KOPT-K1 (cell line): Measurements from ENCODE around the gene RNASE4.
"Not testable (repeated sequence)": the region's sequence is repeated elsewhere in the genome, so short reads cannot be mapped to it uniquely, and the experiment has no call there.

Experiments used
- H3K27ac ChIP-seq: fragments of 200-600 bp; sonication (generic); 2 replicates; pipeline ENCODE4 v1.5.1; 2016; ENCODE audit warnings: antibody characterized with exemption, mild to moderate bottlenecking, low read depth, low read length; ENCODE audit not compliant: poor library complexity, severe bottlenecking
- H3K36me3 ChIP-seq: fragments of 200-600 bp; sonication (generic); 2 replicates; pipeline ENCODE4 v1.5.1; 2017; ENCODE audit warnings: antibody characterized with exemption, mild to moderate bottlenecking, low read length, moderate library complexity; ENCODE audit not compliant: insufficient read depth
- H3K9me3 ChIP-seq: fragments of 200-600 bp; sonication (generic); 2 replicates; pipeline ENCODE4 v1.5.1; 2017; ENCODE audit warnings: antibody characterized with exemption, low read length, mild to moderate bottlenecking; ENCODE audit not compliant: insufficient read depth, poor library complexity, severe bottlenecking

Gene RNASE4

GRCh38 chr14:20707622-20708021, 23.3 kb downstream of the RNASE4 start:
- Histone ChIP-seq H3K9me3 (peaks cover 5% of the 10 kb centered on the region), H3K27ac (no peak overlapping the region), H3K36me3 (no peaks in the 10 kb centered on the region)

- Histone ChIP-seq H3K9me3 (peaks cover 5% of the 10 kb centered on the region), H3K27ac (no peak overlapping the region), H3K36me3 (no peaks in the 10 kb centered on the region)
Measured at GRCh38 chr14:20711261-20711660, 26.9 kb downstream of the RNASE4 start.

GRCh38 chr14:20711685-20712084, 27.3 kb downstream of the RNASE4 start:
- Histone ChIP-seq H3K36me3 (no peaks in the 10 kb centered on the region), H3K27ac (no peak overlapping the region), H3K9me3 (peaks cover 1% of the 10 kb centered on the region)

- H3K27ac ChIP-seq: no peak overlapping the region
- no peaks in the 10 kb centered on the region for H3K9me3 ChIP-seq
- H3K36me3 ChIP-seq: no peaks in the 10 kb centered on the region
Measured at GRCh38 chr14:20712904-20713303, 28.5 kb downstream of the RNASE4 start.

DNA sequence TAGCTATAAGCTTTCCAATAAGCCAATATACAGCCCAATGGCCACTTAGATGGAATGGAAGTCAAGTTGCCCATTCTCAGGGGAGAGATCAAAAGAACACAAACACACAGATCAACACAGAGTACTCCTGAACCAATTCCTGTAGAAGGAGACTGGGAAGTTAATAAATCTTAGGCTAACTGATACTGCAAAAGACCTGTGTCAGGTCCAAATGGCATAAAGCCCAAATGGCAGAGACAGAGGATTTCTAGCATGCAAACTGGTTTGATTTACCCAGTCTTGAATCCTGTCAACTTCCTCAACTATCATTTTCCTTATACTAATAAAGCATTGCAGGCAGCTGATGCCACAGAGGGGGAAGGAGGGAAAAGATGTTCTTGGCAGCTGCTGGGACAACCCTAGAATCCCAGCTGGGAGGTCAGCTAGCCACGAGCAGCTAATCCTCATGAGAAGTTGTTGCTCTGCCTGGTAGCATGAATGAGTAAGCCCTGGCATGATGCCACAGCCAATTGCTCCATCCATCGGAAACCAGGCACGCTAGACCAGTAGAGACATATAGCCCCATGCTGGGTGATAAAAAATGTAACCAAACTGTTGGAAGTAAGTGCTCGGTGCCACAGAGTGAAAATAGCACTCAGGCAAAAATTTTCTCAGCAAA, 30.4 kb downstream of the RNASE4 start:
- Histone ChIP-seq H3K27ac (no peak overlapping the region), H3K9me3 (no peaks in the 10 kb centered on the region), H3K36me3 (no peaks in the 10 kb centered on the region)

DNA sequence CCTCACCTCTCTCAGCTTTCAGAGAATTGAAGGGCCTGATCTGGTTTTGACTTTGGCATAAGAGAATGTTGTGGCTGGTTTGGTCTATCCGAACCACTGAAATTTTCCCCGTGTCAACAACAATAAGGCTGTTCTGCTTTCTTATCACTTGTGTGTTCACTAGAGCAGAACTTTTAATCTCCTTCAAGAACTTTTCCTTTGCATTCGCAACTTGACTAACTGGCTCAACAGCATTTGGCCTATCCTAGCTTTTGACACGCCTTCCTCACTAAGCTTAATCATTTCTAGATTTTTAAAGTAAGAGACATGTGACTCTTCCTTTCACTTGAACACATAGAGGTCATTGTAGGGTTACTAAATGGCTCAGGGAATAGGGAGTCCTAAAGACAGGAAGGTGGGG, 35.4 kb downstream of the RNASE4 start:
- Histone ChIP-seq H3K9me3 (no peaks in the 10 kb centered on the region), H3K36me3 (no peaks in the 10 kb centered on the region), H3K27ac (no peak overlapping the region)

DNA sequence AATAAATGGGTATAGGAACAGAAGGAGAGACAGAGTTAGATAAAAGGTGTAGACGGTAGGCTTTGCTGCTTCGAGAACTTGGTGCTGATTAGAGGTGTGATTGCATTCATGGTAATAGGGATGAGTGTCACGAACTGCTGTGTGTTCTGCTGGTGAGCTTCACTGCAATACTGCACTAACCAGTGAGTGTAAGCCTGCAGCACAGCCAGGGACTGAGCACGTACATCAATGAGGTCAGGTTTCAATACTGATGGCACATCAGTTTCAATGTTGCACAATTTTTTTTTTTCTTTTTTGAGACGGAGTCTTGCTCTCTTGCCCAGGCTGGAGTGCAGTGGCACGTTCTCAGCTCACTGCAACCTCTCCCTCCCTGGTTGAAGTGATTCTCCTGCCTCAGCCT, 36.4 kb downstream of the RNASE4 start:
- Histone ChIP-seq H3K9me3 (no peaks in the 10 kb centered on the region), H3K27ac (no peak overlapping the region), H3K36me3 (no peaks in the 10 kb centered on the region)

DNA sequence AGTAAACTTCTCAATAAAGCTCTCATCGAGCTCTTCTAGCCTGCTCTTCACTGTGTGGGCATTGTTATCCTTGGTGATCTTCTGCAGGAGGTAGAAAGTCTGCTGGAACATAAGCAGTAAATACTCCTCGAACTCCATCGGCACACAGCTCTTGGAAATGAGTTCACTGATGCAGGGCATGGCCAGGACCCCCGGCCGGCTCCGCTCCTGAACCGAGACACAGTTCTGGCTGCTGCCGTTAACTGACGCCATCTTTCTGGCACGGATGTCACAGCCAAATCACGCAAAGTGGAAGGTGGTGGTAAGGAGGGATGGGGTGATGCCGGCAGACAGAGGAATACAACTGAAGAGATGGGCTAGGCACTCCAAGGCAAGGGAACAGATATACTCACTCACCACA, 37.7 kb downstream of the RNASE4 start:
- no peaks in the 10 kb centered on the region for H3K36me3 ChIP-seq
- H3K27ac ChIP-seq: no peak overlapping the region
- H3K9me3 ChIP-seq: no peaks in the 10 kb centered on the region

GRCh38 chr14:20723488-20723887, 39.1 kb downstream of the RNASE4 start:
- Histone ChIP-seq H3K27ac (no peak overlapping the region), H3K9me3 (no peaks in the 10 kb centered on the region), H3K36me3 (no peaks in the 10 kb centered on the region)

DNA sequence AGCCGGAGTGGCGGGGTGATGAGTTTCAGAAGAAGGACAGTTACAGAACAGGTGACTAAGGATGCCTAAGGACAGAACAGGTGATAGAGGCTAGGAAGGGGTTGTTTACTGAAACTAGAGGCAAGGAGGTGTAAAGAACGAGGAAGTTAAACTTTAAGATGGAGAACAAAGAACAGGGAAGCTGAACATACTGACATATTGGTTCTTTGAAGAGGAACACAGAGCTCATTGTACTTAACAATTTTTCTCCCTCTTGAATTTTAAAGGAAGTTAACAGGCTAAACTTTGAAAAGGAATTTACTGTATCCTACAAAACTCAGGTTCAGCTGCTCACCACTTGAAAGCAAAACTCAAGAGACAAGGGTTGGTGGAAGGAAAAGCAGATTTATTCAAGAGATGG, 41.8 kb downstream of the RNASE4 start:
- H3K27ac ChIP-seq, H3K9me3 ChIP-seq, H3K36me3 ChIP-seq: not testable (repeated sequence)

DNA sequence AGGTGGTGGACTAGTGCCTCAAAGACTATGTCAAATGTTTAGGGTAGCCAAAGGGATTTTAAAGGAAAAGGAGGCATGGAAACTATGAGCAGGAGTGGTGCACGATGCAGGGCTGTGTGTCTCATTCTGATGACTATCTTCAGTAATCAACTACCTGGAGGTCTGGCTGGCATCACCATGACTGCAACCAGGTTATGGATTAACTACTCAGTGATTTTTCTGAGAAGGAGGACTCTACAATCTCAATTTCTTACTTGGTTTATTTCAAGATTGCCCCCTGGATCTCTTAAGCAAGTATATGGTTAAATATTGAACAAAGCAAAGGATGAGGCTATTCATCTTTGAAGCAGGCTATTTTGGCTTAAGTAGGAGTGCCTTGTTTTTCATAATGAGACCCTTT, 42.2 kb downstream of the RNASE4 start:
- Histone ChIP-seq H3K9me3 (no peaks in the 10 kb centered on the region), H3K36me3 (no peaks in the 10 kb centered on the region), H3K27ac (no peak overlapping the region)

- H3K36me3 ChIP-seq: no peaks in the 10 kb centered on the region
- no peaks in the 10 kb centered on the region for H3K9me3 ChIP-seq
- no peak overlapping the region for H3K27ac ChIP-seq
Measured at GRCh38 chr14:20730891-20731290, 46.5 kb downstream of the RNASE4 start.

- no peak overlapping the region for H3K27ac ChIP-seq
- H3K36me3 ChIP-seq: no peaks in the 10 kb centered on the region
- no peaks in the 10 kb centered on the region for H3K9me3 ChIP-seq
Measured at GRCh38 chr14:20732477-20732876, 48.1 kb downstream of the RNASE4 start.

DNA sequence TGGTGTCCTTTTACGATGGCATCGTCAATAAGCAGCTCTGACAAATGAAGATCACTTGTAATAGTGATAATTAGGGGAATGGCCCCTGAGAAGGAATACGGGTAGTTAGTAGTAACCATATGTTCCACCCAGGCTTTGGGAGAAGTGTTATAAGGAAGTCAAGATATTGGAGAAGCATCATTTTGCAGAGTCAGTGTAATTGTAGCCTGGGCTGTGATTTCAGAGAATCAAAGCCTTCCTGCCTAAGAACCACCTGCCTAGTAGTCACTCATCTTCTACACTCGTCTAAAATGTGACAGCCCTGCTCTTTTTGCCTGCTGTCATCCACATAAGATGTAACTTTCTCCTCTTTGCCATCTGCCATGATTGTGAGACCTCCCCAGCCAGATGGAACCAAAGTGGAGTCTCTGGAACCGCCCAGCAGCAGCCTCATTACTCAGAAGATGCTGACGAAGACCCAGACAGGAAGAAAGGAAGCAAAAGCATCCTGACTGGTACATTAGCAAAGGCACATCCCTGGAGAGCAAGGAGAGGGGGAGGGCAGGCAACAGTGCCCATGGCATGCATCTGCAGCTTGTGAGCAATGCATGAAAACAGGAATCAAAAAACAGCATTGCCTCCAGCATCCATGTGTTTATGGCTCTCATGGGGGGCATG, 48.7 kb downstream of the RNASE4 start:
- Histone ChIP-seq H3K27ac (no peak overlapping the region), H3K36me3 (no peaks in the 10 kb centered on the region), H3K9me3 (no peaks in the 10 kb centered on the region)

DNA sequence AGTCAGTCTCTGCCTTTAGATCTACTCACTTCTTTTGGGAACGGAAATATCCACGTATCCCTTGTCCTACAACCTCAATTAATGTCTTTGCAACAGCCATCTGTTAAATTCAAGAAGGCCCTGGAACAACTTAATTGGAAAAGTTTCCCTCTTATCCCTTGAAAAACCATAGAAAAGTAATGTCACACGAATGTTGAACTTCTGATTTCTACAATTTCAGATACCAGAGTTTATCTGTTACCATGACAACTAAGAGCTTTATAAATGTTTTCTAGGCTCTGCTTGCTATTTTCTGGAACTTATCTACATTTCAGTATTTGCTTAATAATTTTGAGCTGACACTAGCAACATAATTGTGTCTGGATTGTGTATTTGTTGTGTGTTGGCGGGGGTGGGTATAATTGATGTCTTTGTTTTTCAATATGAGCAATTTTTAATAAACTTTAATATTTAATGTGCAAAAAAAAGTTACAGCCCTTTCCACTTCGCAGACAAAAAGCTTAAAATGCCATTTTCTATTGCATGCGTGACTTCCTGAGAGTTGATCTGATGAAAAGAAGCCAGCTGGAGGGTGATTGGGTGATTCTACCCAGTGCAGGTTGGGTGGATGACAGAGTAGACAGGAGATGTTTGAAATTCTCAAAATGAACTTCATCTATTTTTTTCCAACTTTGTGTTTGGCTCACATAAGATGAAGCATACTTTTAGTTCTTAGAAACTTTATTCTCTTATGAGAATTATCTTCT, 49.5 kb downstream of the RNASE4 start:
- H3K36me3 ChIP-seq: no peaks in the 10 kb centered on the region
- H3K27ac ChIP-seq: no peak overlapping the region
- H3K9me3 ChIP-seq: no peaks in the 10 kb centered on the region

DNA sequence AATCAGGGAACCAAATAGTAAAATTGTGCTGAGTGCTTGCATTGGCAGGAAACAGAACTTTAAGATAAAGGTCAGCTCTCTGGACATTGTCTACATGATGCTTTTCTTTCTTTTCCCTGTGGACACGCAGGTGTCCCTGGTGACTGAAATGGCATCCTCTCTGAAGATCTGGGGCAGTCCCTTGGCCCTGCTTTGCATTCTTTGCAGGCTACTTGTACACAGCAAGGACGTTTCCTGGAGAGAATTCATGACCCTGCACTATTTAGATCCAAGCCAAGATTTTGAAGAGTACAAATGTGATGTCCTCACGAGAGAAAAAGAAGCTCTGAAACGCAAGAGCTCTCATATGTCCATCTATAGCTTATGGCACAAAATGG, 50.1 kb downstream of the RNASE4 start:
- H3K27ac ChIP-seq: no peak overlapping the region
- no peaks in the 10 kb centered on the region for H3K36me3 ChIP-seq
- no peaks in the 10 kb centered on the region for H3K9me3 ChIP-seq
